DMS53 treated with DMSO at 0.1 percent for 48 hours (cell line): ENCODE measurements around the gene SALL2.
A peak's percentile ranks its signal among the peaks of the same experiment; 100 is the strongest.

Source experiments
- DNase-seq: peaks from one replicate; lab custom pipeline; 2025; ENCODE audit not compliant: unreplicated experiment; lab: John Stamatoyannopoulos, UW

Gene SALL2

DNA sequence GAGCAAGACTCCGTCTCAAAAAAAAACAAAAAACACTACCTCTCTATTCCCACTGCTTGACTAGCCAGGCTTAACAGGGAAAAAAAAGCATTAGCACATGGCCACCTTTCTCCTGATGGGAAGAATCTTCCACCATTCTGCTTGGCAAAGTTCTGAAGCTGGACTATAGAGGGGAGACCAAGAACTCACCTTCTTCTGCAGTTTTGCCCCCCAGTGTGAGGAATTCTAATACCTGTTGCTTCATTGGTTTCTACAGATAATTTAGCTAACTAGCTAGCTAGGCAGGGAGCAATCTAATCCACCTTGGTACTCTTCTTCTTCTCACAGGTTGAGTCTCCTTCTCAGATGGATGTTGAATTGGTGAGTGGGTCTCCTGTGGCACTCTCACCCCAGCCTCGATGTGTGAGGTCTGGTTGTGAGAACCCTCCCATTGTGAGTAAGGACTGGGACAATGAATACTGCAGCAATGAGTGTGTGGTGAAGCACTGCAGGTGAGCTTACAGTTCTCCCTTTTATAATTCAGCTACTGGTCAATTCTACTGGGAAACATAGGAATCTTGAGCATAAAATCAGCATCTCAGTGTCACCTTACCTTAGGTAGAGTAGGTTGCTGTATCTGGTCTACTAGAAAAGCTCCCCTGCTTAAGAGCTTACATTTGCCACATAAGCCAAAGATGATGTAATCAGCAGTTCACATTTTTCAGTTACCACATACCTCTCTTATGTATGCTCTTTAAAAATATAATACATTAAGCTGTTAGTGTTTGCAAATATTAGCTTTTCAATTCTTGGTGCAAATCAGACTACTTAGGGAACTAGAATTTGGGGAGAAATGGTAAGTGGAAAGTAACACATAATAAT lies 31.0 kb downstream of the SALL2 start:
- DNase-seq = no peak

GRCh38 chr14:21486640-21487087 lies 39.5 kb downstream of the SALL2 start:
- DNase-seq = no peak

GRCh38 chr14:21476925-21477681 lies 49.0 kb downstream of the SALL2 start, which contains the start of the genes RAB2B and TOX4:
RAB2B (minus strand) TSS chr14:21476959; CDS start chr14:21476872, 87 bp downstream.
TOX4 (plus strand) TSS chr14:21477195; CDS start chr14:21477279, 84 bp downstream.
- peak; percentile 72 for DNase-seq

DNA sequence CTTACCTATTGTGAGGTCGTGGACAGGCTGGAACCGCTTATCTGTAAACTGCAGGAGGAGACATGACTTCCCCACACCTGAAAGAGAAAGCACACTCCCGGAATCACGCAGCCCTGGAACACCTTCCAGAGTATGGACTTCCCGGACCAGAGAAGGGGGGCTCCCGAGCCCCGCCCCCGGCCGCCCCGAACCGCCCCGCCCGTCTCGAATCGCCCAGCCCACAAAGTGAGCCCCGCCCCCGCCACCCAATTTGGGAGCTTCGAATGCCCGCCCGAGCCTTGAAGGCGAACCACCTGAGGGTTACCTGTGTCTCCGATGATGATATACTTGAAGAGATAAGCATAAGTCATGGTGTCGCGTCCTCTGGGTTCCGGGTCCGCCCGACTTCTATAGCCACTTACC lies 49.6 kb downstream of the SALL2 start:
- DNase-seq = peak; percentile 22

DNA sequence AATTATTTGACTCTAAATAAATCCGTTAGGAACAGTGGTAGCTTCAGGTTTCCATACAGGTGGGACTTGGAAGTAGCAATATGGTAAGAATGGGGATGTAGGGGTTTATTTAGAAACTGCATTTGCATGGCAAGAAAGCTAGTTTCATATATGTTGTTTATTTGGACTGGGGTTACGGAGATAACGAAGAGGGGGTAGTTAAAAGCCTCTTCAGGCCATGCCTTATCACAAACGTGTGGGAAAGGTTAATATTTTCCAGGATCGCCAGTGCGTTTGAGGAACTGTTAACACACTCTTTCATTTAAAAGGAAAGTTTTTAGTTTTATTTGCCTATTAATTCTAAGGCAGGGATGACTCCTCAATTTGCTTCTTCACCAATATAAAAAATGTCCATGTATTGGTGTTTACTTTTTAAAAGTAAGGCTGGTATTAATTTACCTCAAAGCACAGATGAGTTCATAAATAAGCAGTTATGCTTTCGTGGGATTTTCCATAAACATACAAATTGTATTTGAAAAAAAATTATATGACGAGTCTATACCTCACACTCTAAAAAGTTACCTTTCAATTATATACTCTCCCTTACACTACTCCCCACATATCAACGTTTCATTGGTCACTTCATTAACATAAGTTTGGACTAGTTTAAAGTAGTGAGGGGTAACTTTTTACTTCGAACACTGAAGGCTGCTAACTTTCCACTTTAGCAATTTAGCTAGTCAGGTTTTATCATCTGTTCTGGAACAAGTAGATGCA lies 50.2 kb downstream of the SALL2 start:
- no peak for DNase-seq
